Liver (tissue), 9 donors: ENCODE data around the gene RYR2. TPM values are rescaled to one million over a fixed set of nuclear protein-coding genes. Genes with fewer than 3 reads are reported as not detected.

Source experiments
- DNase-seq: peaks from one replicate; pipeline ENCODE4 v3.0.0-alpha.2; 2017; ENCODE audit warnings: low spot score
- H3K27ac ChIP-seq, 2 donors: one replicate each; pipeline ENCODE4 v1.7.0; 2013; ENCODE audit warnings: inconsistent platforms in 2 of 2, low read length in 2 of 2, control low read depth in 1 of 2, low read depth in 1 of 2, mild to moderate bottlenecking in 1 of 2
- H3K27me3 ChIP-seq, 4 donors: one replicate each; pipeline versions ENCODE4 v1.6.1 to v1.7.0; 2013; ENCODE audit warnings: low read length in 3 of 4, inconsistent platforms in 1 of 4, mild to moderate bottlenecking in 1 of 4, moderate library complexity in 1 of 4; ENCODE audit not compliant: control insufficient read depth in 4 of 4, insufficient read depth in 4 of 4
- H3K36me3 ChIP-seq, 4 donors: one replicate each; pipeline versions ENCODE4 v1.6.1 to v1.7.0; 2013; ENCODE audit warnings: low read length in 3 of 4, mild to moderate bottlenecking in 3 of 4, low read depth in 1 of 4, moderate library complexity in 1 of 4; ENCODE audit not compliant: control insufficient read depth in 4 of 4, insufficient read depth in 3 of 4
- H3K4me1 ChIP-seq, 4 donors: one replicate each; pipeline versions ENCODE4 v1.6.1 to v1.7.0; 2013; ENCODE audit warnings: low read length in 3 of 4, mild to moderate bottlenecking in 3 of 4, moderate library complexity in 1 of 4; ENCODE audit not compliant: control insufficient read depth in 4 of 4, insufficient read depth in 4 of 4
- H3K4me3 ChIP-seq, 3 donors: one replicate each; pipeline versions ENCODE4 v1.6.1 to v1.7.0; 2013; ENCODE audit warnings: low read length in 3 of 3, control low read depth in 1 of 3, low read depth in 1 of 3, mild to moderate bottlenecking in 1 of 3
- H3K9ac ChIP-seq, 2 donors: one replicate each; pipeline ENCODE4 v1.7.0; 2013; ENCODE audit warnings: low read length in 2 of 2, mild to moderate bottlenecking in 2 of 2, moderate library complexity in 2 of 2, control low read depth in 1 of 2, low read depth in 1 of 2
- H3K9me3 ChIP-seq, 4 donors: one replicate each; pipeline versions ENCODE4 v1.6.1 to v1.7.0; 2013; ENCODE audit warnings: low read length in 3 of 4; ENCODE audit not compliant: control insufficient read depth in 4 of 4
- EGR1 ChIP-seq, 2 donors: IDR thresholded peaks; 2 replicates each; pipeline ENCODE4 v1.6.1; 2016 to 2018; ENCODE audit warnings: antibody characterized with exemption in 2 of 2, low read depth in 2 of 2
- FOXA1 ChIP-seq: IDR thresholded peaks from 2 replicates; pipeline ENCODE4 v1.6.1; 2016; ENCODE audit warnings: antibody characterized with exemption
- GABPA ChIP-seq, 2 donors: IDR thresholded peaks in 1 of 2; conservative IDR thresholded peaks in 1 of 2; 2 replicates each; pipeline ENCODE4 v1.6.1; 2016; ENCODE audit warnings: antibody characterized with exemption in 2 of 2, mild to moderate bottlenecking in 1 of 2, moderate library complexity in 1 of 2
- HNF4A ChIP-seq, 2 donors: conservative IDR thresholded peaks; 2 replicates each; pipeline ENCODE4 v1.6.1; 2016; ENCODE audit warnings: antibody characterized with exemption in 2 of 2, mild to moderate bottlenecking in 2 of 2
- HNF4G ChIP-seq: IDR thresholded peaks from 2 replicates; pipeline ENCODE4 v1.6.1; 2016; ENCODE audit warnings: antibody characterized with exemption
- NR2F2 ChIP-seq: IDR thresholded peaks from 2 replicates; pipeline ENCODE4 v1.6.1; 2016; ENCODE audit warnings: antibody characterized with exemption
- RAD21 ChIP-seq, 2 donors: IDR thresholded peaks; 2 replicates each; pipeline ENCODE4 v1.6.1; 2016; ENCODE audit warnings: antibody characterized with exemption in 2 of 2, mild to moderate bottlenecking in 2 of 2
- RXRA ChIP-seq, 2 donors: IDR thresholded peaks; 2 replicates each; pipeline ENCODE4 v1.6.1; 2017 to 2018; ENCODE audit warnings: antibody characterized with exemption in 2 of 2, mild to moderate bottlenecking in 1 of 2
- SP1 ChIP-seq: IDR thresholded peaks from 2 replicates; pipeline ENCODE4 v1.6.1; 2018; ENCODE audit warnings: antibody characterized with exemption, mild to moderate bottlenecking
- TAF1 ChIP-seq: conservative IDR thresholded peaks from 2 replicates; pipeline ENCODE4 v1.6.1; 2016; ENCODE audit warnings: antibody characterized with exemption, mild to moderate bottlenecking
- YY1 ChIP-seq: IDR thresholded peaks from 2 replicates; pipeline ENCODE4 v1.6.1; 2016; ENCODE audit warnings: antibody characterized with exemption, mild to moderate bottlenecking
- WGBS: extraction: QIAGEN DNeasy Blood & Tissue Kit; methylation state at CpG from one replicate; pipeline ENCODE4 v1.1.7; 2013; 5-methylcytosine and 5-hydroxymethylcytosine counted together
- polyA plus RNA-seq, 2 donors: library from polyadenylated mRNA; stranded (reverse) in 1 of 2; unstranded in 1 of 2; fragments of 200-250 nt in 1 of 2; fragments of >200 nt in 1 of 2; fragmentation: Nextera tagmentation in 1 of 2; extraction: Ambion mirVana in 1 of 2; gene quantifications; one replicate each; pipeline versions ENCODE4 v1.2.1 to v1.2.3, GENCODE V29; 2013 to 2015
- total RNA-seq, 2 donors: library from RNA; depleted of rRNA; stranded (reverse); fragments of >200 nt; gene quantifications; one replicate each; pipeline ENCODE4 v1.2.3, GENCODE V29; 2014
- TF ChIP-seq, protein P1 (sequence below): IDR thresholded peaks from 2 replicates; pipeline ENCODE4 v1.6.1; 2016; ENCODE audit warnings: antibody characterized with exemption, mild to moderate bottlenecking
- TF ChIP-seq, protein P2 (sequence below): fragments of 150-350 bp; IDR thresholded peaks from 2 replicates; pipeline ENCODE4 v1.5.1; 2017; ENCODE audit warnings: improper control_type of control experiment, low read depth, low read length; ENCODE audit not compliant: missing input control
- TF ChIP-seq, protein P3 (sequence below): IDR thresholded peaks from 2 replicates; pipeline ENCODE4 v1.6.1; 2016; ENCODE audit warnings: antibody characterized with exemption
- TF ChIP-seq, protein P4 (sequence below): IDR thresholded peaks from 2 replicates; pipeline ENCODE4 v1.6.1; 2016; ENCODE audit warnings: antibody characterized with exemption
- donor health status: healthy.
- donor health status: healthy.
- donor health status: healthy.
- donor health status: healthy.
- donor health status: healthy.

The RYR2 gene
- total and polyA plus RNA-seq, 4 donors: 0.06 to 0.75 (median 0.31) TPM

DNA sequence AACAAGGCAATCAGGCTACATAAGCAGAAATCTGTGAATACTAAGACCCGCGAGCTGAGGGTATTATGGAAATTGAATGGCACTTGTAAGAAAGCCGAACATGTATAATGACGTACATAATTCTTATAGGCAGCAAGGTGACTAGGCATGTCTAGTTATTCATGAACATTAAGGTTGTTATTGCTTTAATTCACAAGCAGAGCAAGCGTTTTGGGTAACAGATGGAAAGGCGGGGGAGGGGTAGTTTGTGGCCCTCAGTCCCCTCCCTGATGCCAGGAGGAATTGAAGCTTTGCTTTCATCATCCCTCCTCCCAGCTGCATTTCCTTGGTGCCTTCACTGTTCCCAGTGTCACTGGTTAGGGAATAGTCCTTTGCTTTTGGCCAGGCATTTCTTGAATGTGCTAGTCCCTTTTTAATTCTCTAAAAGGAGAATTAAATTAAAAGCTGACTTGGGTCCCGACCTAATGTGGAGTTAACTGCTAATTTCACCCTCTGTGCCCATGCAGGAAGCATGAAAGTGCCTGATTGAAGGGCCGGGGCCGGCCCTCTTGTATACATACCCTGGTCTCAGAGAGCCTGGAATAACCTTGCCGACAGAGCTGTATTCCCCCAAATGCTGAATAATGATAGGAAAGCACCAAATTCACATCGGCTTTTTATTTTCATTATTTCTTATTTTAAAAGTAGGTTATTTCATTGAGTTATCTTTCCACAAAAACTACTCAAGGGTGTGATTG, 42.5 kb downstream of the RYR2 start (continued):
- TF ChIP-seq, protein P1, sequence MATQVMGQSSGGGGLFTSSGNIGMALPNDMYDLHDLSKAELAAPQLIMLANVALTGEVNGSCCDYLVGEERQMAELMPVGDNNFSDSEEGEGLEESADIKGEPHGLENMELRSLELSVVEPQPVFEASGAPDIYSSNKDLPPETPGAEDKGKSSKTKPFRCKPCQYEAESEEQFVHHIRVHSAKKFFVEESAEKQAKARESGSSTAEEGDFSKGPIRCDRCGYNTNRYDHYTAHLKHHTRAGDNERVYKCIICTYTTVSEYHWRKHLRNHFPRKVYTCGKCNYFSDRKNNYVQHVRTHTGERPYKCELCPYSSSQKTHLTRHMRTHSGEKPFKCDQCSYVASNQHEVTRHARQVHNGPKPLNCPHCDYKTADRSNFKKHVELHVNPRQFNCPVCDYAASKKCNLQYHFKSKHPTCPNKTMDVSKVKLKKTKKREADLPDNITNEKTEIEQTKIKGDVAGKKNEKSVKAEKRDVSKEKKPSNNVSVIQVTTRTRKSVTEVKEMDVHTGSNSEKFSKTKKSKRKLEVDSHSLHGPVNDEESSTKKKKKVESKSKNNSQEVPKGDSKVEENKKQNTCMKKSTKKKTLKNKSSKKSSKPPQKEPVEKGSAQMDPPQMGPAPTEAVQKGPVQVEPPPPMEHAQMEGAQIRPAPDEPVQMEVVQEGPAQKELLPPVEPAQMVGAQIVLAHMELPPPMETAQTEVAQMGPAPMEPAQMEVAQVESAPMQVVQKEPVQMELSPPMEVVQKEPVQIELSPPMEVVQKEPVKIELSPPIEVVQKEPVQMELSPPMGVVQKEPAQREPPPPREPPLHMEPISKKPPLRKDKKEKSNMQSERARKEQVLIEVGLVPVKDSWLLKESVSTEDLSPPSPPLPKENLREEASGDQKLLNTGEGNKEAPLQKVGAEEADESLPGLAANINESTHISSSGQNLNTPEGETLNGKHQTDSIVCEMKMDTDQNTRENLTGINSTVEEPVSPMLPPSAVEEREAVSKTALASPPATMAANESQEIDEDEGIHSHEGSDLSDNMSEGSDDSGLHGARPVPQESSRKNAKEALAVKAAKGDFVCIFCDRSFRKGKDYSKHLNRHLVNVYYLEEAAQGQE: no peak
- TF ChIP-seq FOXA1: no peak
- no peak for TF ChIP-seq HNF4A (conservative IDR thresholded peaks at IDR 0.05)
- TF ChIP-seq RXRA (IDR thresholded peaks at IDR 0.05): no peak

DNA sequence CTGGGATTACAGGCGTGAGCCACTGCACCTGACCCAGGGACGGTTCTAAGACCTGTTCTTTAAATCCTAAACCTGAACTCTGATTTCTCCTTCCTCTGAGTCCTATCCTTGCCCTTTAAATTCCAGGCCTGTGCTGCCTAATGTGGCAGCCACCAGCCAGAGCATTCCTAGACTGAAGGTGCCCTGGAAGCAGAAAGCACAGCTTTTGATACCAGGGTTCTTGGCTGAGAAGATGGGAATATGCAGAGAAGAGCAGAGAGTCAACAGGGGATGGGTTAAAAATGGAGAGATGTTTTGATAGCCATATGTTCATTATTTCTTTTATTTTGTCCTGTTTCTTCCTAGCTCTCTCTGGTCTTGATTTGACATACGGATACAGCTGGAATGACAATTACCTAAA, 49.7 kb downstream of the RYR2 start:
- 80% methylated on average over 3 of the region's 3 CpGs for WGBS
- Histone ChIP-seq H3K36me3 (no peaks in the 10 kb centered on the region), H3K27me3 (no peaks in the 10 kb centered on the region)

More for the DNA sequence above, 49.7 kb downstream of the RYR2 start:
- no peaks in the 10 kb centered on the region for H3K9me3 ChIP-seq
- no peaks in the 10 kb centered on the region for H3K4me1 ChIP-seq
- no peak overlapping the region for H3K4me3 ChIP-seq
- H3K27ac ChIP-seq: no peak overlapping the region
- DNase-seq: no peak
- H3K9ac ChIP-seq: no peak overlapping the region
- TF ChIP-seq TAF1: no peak
- no peak for TF ChIP-seq HNF4A (conservative IDR thresholded peaks at IDR 0.05)
- TF ChIP-seq FOXA1: no peak
- TF ChIP-seq, protein P1: no peak
- TF ChIP-seq, protein P2, sequence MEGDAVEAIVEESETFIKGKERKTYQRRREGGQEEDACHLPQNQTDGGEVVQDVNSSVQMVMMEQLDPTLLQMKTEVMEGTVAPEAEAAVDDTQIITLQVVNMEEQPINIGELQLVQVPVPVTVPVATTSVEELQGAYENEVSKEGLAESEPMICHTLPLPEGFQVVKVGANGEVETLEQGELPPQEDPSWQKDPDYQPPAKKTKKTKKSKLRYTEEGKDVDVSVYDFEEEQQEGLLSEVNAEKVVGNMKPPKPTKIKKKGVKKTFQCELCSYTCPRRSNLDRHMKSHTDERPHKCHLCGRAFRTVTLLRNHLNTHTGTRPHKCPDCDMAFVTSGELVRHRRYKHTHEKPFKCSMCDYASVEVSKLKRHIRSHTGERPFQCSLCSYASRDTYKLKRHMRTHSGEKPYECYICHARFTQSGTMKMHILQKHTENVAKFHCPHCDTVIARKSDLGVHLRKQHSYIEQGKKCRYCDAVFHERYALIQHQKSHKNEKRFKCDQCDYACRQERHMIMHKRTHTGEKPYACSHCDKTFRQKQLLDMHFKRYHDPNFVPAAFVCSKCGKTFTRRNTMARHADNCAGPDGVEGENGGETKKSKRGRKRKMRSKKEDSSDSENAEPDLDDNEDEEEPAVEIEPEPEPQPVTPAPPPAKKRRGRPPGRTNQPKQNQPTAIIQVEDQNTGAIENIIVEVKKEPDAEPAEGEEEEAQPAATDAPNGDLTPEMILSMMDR: no peak
- no peak for TF ChIP-seq HNF4G
- TF ChIP-seq, protein P3, sequence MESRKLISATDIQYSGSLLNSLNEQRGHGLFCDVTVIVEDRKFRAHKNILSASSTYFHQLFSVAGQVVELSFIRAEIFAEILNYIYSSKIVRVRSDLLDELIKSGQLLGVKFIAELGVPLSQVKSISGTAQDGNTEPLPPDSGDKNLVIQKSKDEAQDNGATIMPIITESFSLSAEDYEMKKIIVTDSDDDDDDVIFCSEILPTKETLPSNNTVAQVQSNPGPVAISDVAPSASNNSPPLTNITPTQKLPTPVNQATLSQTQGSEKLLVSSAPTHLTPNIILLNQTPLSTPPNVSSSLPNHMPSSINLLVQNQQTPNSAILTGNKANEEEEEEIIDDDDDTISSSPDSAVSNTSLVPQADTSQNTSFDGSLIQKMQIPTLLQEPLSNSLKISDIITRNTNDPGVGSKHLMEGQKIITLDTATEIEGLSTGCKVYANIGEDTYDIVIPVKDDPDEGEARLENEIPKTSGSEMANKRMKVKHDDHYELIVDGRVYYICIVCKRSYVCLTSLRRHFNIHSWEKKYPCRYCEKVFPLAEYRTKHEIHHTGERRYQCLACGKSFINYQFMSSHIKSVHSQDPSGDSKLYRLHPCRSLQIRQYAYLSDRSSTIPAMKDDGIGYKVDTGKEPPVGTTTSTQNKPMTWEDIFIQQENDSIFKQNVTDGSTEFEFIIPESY: no peak
- no peak for TF ChIP-seq SP1
- TF ChIP-seq GABPA (IDR thresholded peaks at IDR 0.05 in 1 of 2, conservative IDR thresholded peaks at IDR 0.05 in 1 of 2): no peak
- TF ChIP-seq, protein P4, sequence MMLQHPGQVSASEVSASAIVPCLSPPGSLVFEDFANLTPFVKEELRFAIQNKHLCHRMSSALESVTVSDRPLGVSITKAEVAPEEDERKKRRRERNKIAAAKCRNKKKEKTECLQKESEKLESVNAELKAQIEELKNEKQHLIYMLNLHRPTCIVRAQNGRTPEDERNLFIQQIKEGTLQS: no peak
- no peak for TF ChIP-seq RAD21 (IDR thresholded peaks at IDR 0.05)
- no peak for TF ChIP-seq EGR1 (IDR thresholded peaks at IDR 0.05; ENCODE audit: low read depth in 2 of 2)
- TF ChIP-seq YY1: no peak
- no peak for TF ChIP-seq NR2F2
- TF ChIP-seq RXRA (IDR thresholded peaks at IDR 0.05): no peak
